Measurements from ENCODE around the gene HSDL2. TPM values are rescaled to one million over a fixed set of nuclear protein-coding genes. Genes with fewer than 3 reads are reported as not detected.

The HSDL2 gene
- total RNA-seq, 1 experiment from 2014 or later, result 32.2 TPM

DNA sequence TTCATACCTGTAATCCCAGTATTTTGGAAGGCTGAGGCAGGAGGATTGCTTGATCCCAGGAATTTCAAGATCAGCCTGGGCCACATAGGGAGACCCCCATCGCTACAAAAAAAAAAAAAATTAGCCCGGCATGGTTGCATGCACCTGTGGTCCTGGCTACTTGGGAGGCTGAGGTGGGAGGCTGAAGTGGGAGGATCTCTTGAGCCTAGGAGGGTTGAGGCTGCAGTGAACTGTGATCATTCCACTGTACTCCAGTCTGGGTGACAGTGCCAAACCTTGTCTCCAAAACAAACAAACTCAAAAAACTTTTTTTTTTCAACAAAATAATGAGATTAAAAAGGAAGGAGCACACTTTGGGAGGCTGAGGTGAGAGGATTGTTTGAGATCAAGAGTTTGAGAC is 120.9 kb downstream of the HSDL2 start:
- no peaks in the 10 kb centered on the region for H3K27me3 ChIP-seq (ENCODE audit: control insufficient read depth, insufficient read depth, low read length)
- no peak for TF ChIP-seq TCF7L2 (IDR thresholded peaks at IDR 0.05; ENCODE audit: low read depth, low read length)
- ChIA-PET CTCF (no interaction called here), POLR2A (no interaction called here)
- no peak overlapping the region for H3K4me3 ChIP-seq (ENCODE audit: low read depth in 2 of 2, low read length in 2 of 2)
- no peaks in the 10 kb centered on the region for H3K36me3 ChIP-seq (ENCODE audit: control insufficient read depth, insufficient read depth, low read length)
- H3K27ac ChIP-seq (ENCODE audit: low read length), result no peak overlapping the region
- DNase-seq (ENCODE audit: low read depth, low spot score), result no peak
- in situ Hi-C loops (cut with HindIII; ENCODE audit: low pct_unique_long_range_greater_than_20kb, low sequenced_read_pairs) (no loop called here), intact Hi-C loops (cut with micrococcal nuclease; ENCODE audit: unreplicated experiment) (no loop called here)
- no peaks in the 10 kb centered on the region for H3K9me3 ChIP-seq (ENCODE audit: control insufficient read depth, insufficient read depth, low read depth, low read length)
- H3K4me1 ChIP-seq (ENCODE audit: control insufficient read depth, insufficient read depth, low read length), result peaks cover 8% of the 10 kb centered on the region
- no peak for ATAC-seq
- BruUV-seq (replicated peaks), result no TSS peak

DNA sequence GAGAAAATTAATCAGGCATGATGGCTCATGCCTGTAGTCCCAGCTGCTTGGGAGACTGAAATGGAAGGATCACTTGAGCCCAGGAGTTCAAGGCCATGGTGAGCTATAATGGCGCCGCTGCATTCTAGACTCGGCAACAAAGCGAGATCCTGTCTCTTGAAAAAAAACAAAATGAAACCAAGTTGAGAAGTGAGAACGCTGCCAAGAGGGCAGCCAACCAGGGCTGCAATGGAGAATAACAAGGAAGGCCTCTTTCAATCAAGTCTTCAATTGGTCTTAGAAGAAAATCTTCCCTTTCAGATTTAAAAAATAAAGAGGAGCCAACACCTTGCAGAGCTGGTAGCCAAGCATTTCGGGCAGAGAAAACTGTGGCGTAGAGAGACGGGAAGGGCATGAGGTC is 121.4 kb downstream of the HSDL2 start:
- no TSS peak for BruUV-seq (replicated peaks)
- ChIA-PET CTCF (no interaction called here), POLR2A (no interaction called here)
- in situ Hi-C loops (cut with HindIII; ENCODE audit: low pct_unique_long_range_greater_than_20kb, low sequenced_read_pairs), result no loop called here
- Histone ChIP-seq H3K4me3 (ENCODE audit: low read depth in 2 of 2, low read length in 2 of 2) (no peak overlapping the region), H3K36me3 (ENCODE audit: control insufficient read depth, insufficient read depth, low read length) (no peaks in the 10 kb centered on the region), H3K9me3 (ENCODE audit: control insufficient read depth, insufficient read depth, low read depth, low read length) (no peaks in the 10 kb centered on the region), H3K27me3 (ENCODE audit: control insufficient read depth, insufficient read depth, low read length) (no peaks in the 10 kb centered on the region), H3K4me1 (ENCODE audit: control insufficient read depth, insufficient read depth, low read length) (peaks cover 4% of the 10 kb centered on the region; the same call in 1 of the 2 replicates), H3K27ac (ENCODE audit: low read length) (no peak overlapping the region)
- no peak for ATAC-seq
- TF ChIP-seq SIN3A (IDR thresholded peaks at IDR 0.05; ENCODE audit: borderline replicate concordance, insufficient read depth, low read depth, low read length), result no peak
- no peak for TF ChIP-seq TCF7L2 (IDR thresholded peaks at IDR 0.05; ENCODE audit: low read depth, low read length)
- no peak for TF ChIP-seq POLR2AphosphoS5 (IDR thresholded peaks at IDR 0.05; ENCODE audit: low read depth, low read length)
- TF ChIP-seq, protein P1, sequence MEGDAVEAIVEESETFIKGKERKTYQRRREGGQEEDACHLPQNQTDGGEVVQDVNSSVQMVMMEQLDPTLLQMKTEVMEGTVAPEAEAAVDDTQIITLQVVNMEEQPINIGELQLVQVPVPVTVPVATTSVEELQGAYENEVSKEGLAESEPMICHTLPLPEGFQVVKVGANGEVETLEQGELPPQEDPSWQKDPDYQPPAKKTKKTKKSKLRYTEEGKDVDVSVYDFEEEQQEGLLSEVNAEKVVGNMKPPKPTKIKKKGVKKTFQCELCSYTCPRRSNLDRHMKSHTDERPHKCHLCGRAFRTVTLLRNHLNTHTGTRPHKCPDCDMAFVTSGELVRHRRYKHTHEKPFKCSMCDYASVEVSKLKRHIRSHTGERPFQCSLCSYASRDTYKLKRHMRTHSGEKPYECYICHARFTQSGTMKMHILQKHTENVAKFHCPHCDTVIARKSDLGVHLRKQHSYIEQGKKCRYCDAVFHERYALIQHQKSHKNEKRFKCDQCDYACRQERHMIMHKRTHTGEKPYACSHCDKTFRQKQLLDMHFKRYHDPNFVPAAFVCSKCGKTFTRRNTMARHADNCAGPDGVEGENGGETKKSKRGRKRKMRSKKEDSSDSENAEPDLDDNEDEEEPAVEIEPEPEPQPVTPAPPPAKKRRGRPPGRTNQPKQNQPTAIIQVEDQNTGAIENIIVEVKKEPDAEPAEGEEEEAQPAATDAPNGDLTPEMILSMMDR (IDR thresholded peaks at IDR 0.05), result no peak
- TF ChIP-seq, protein P2, sequence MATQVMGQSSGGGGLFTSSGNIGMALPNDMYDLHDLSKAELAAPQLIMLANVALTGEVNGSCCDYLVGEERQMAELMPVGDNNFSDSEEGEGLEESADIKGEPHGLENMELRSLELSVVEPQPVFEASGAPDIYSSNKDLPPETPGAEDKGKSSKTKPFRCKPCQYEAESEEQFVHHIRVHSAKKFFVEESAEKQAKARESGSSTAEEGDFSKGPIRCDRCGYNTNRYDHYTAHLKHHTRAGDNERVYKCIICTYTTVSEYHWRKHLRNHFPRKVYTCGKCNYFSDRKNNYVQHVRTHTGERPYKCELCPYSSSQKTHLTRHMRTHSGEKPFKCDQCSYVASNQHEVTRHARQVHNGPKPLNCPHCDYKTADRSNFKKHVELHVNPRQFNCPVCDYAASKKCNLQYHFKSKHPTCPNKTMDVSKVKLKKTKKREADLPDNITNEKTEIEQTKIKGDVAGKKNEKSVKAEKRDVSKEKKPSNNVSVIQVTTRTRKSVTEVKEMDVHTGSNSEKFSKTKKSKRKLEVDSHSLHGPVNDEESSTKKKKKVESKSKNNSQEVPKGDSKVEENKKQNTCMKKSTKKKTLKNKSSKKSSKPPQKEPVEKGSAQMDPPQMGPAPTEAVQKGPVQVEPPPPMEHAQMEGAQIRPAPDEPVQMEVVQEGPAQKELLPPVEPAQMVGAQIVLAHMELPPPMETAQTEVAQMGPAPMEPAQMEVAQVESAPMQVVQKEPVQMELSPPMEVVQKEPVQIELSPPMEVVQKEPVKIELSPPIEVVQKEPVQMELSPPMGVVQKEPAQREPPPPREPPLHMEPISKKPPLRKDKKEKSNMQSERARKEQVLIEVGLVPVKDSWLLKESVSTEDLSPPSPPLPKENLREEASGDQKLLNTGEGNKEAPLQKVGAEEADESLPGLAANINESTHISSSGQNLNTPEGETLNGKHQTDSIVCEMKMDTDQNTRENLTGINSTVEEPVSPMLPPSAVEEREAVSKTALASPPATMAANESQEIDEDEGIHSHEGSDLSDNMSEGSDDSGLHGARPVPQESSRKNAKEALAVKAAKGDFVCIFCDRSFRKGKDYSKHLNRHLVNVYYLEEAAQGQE (IDR thresholded peaks at IDR 0.05; ENCODE audit: insufficient read depth in 1 of 2, low read depth in 2 of 2, low read length in 1 of 2), result no peak
- no peak for DNase-seq (ENCODE audit: low read depth, low spot score)
- intact Hi-C loops (cut with micrococcal nuclease; ENCODE audit: unreplicated experiment), result no loop called here

DNA sequence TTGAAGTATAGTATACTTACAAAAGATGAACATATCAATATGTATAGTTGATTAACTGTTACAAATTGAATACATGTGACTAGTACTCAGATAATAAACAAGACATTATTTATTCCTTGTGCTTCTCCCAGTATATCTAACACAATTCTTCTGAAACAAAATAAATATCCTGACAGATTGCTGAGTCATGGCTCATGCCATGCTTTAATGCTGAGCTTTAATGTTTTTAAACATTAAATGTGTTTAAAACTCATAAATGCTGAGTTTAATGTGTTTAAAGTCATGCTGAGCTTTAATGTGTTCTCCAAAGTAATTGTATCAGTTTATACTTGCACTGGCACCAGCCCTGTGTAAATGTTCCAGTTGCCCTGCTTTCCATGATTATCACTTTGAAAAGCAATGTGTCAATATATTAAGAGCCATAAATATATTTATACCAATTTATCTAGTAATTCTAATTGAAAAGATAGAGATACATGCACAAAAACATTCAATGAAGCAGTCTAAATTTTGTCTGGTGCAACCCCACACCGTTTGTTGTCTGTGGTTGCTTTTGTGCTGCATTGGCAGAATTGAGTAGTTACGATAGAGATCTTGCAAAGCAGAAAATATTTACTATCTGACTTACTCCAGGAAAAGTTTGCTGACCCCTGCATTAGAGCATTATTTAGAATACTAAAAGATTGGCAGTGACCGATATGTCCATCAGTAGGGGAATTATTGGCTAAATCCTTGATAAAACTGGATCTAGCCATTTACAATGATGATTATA is 122.5 kb downstream of the HSDL2 start:
- intact Hi-C loops (cut with micrococcal nuclease; ENCODE audit: unreplicated experiment) (no loop called here), in situ Hi-C loops (cut with HindIII; ENCODE audit: low pct_unique_long_range_greater_than_20kb, low sequenced_read_pairs) (no loop called here)
- Histone ChIP-seq H3K27me3 (ENCODE audit: control insufficient read depth, insufficient read depth, low read length) (no peaks in the 10 kb centered on the region), H3K9me3 (ENCODE audit: control insufficient read depth, insufficient read depth, low read depth, low read length) (no peaks in the 10 kb centered on the region), H3K4me3 (ENCODE audit: low read depth in 2 of 2, low read length in 2 of 2) (no peak overlapping the region), H3K36me3 (ENCODE audit: control insufficient read depth, insufficient read depth, low read length) (no peaks in the 10 kb centered on the region), H3K27ac (ENCODE audit: low read length) (no peak overlapping the region), H3K4me1 (ENCODE audit: control insufficient read depth, insufficient read depth, low read length) (no peaks in the 10 kb centered on the region; the same call in 1 of the 2 replicates)
- POLR2A ChIA-PET, result no interaction called here
- TF ChIP-seq, protein P2 (IDR thresholded peaks at IDR 0.05; ENCODE audit: insufficient read depth in 1 of 2, low read depth in 2 of 2, low read length in 1 of 2), result no peak
- TF ChIP-seq SIN3A (IDR thresholded peaks at IDR 0.05; ENCODE audit: borderline replicate concordance, insufficient read depth, low read depth, low read length) (no peak), POLR2AphosphoS5 (IDR thresholded peaks at IDR 0.05; ENCODE audit: low read depth, low read length) (no peak), TCF7L2 (IDR thresholded peaks at IDR 0.05; ENCODE audit: low read depth, low read length) (no peak)
- TF ChIP-seq, protein P1 (IDR thresholded peaks at IDR 0.05), result no peak
- no TSS peak for BruUV-seq (replicated peaks)
- CTCF ChIA-PET, result interaction anchor here (0.7 kb wide), 1 partner anchor 14 kb away, joined by 3 read pairs; no protein-coding TSS in a partner anchor
- DNase-seq (ENCODE audit: low read depth, low spot score), result no peak
- ATAC-seq, result no peak
